HepG2 (cell line): Measurements from ENCODE around the gene MBTD1. TPM values are rescaled to one million over a fixed set of nuclear protein-coding genes. Genes with fewer than 3 reads are reported as not detected.

ENCODE experiments used
- ADNP ChIP-seq: sonication (generic); formaldehyde crosslinking; IDR thresholded peaks from 2 replicates; pipeline ENCODE4 v1.4.0; 2020; ENCODE audit warnings: missing genetic modification reagents
- ATF7-NPFF ChIP-seq: sonication (generic); formaldehyde crosslinking; IDR thresholded peaks from 2 replicates; pipeline ENCODE4 v1.8.1; 2023; ENCODE audit warnings: mild to moderate bottlenecking, low read depth, missing genetic modification reagents, moderate library complexity
- ELK4 ChIP-seq: sonication (generic); formaldehyde crosslinking; IDR thresholded peaks from 2 replicates; pipeline ENCODE4 v1.9.0; 2021; ENCODE audit warnings: missing genetic modification reagents, borderline replicate concordance
- GATA4 ChIP-seq: sonication (generic); IDR thresholded peaks from 2 replicates; pipeline ENCODE4 v1.6.1; 2016; ENCODE audit warnings: antibody characterized with exemption, low read depth, borderline replicate concordance
- HCFC1 ChIP-seq: fragments of 150-350 bp; IDR thresholded peaks from 2 replicates; pipeline ENCODE4 v1.6.1; 2014; ENCODE audit warnings: low read depth, low read length
- HINFP ChIP-seq: sonication (generic); formaldehyde crosslinking; IDR thresholded peaks from 2 replicates; pipeline ENCODE4 v1.4.0; 2020; ENCODE audit warnings: low read depth, mild to moderate bottlenecking, missing genetic modification reagents
- IRF1 ChIP-seq: sonication (generic); formaldehyde crosslinking; IDR thresholded peaks from 2 replicates; pipeline ENCODE4 v1.4.0; 2020; ENCODE audit warnings: low read depth, mild to moderate bottlenecking, missing genetic modification reagents
- JARID2 ChIP-seq: sonication (generic); formaldehyde crosslinking; IDR thresholded peaks from 2 replicates; pipeline ENCODE4 v1.8.1; 2023; ENCODE audit warnings: missing genetic modification reagents, inconsistent platforms; ENCODE audit not compliant: insufficient replicate concordance
- NR0B2 ChIP-seq: sonication (generic); formaldehyde crosslinking; IDR thresholded peaks from 2 replicates; pipeline ENCODE4 v1.4.0; 2020; ENCODE audit warnings: mild to moderate bottlenecking, missing genetic modification reagents
- SOX5 ChIP-seq: IDR thresholded peaks from 2 replicates; pipeline ENCODE4 v1.6.1; 2016; ENCODE audit warnings: borderline replicate concordance
- ZBTB21 ChIP-seq: sonication (generic); formaldehyde crosslinking; IDR thresholded peaks from 2 replicates; pipeline ENCODE4 v1.4.0; 2020; ENCODE audit warnings: missing genetic modification reagents
- ZBTB25 ChIP-seq: IDR thresholded peaks from 2 replicates; pipeline ENCODE4 v1.6.1; 2018; ENCODE audit warnings: missing genetic modification reagents
- ZFP62 ChIP-seq: sonication (generic); formaldehyde crosslinking; IDR thresholded peaks from 2 replicates; pipeline ENCODE4 v1.4.0; 2020; ENCODE audit warnings: missing genetic modification reagents
- ZNF280B ChIP-seq: sonication (generic); formaldehyde crosslinking; IDR thresholded peaks from 2 replicates; pipeline ENCODE4 v1.5.0; 2020; ENCODE audit warnings: missing genetic modification reagents, mild to moderate bottlenecking, borderline replicate concordance
- ZNF280D ChIP-seq: sonication (generic); formaldehyde crosslinking; IDR thresholded peaks from 2 replicates; pipeline ENCODE4 v1.5.1; 2020; ENCODE audit warnings: mild to moderate bottlenecking, missing genetic modification reagents
- ZSCAN9 ChIP-seq: IDR thresholded peaks from 2 replicates; pipeline ENCODE4 v1.6.1; 2016; ENCODE audit warnings: borderline replicate concordance
- polyA plus RNA-seq, 8 experiments: library from polyadenylated mRNA; depleted of rRNA in 3 of 8; stranded (reverse) in 7 of 8; unstranded in 1 of 8; fragments of >200 nt; fragmentation: Illumina TruSeq in 4 of 8; extraction: Trizol in 4 of 8; gene quantifications; 2 replicates each; pipeline versions ENCODE4 v1.2.1 to v1.2.3, GENCODE V29; 2011 to 2016; ENCODE audit warnings: low read depth in 4 of 8, missing spikeins in 1 of 8, mixed read lengths in 1 of 8; ENCODE audit not compliant: insufficient read depth in 1 of 8
- total RNA-seq, 5 experiments: library from RNA; depleted of rRNA; stranded (reverse); fragments of >200 nt; fragmentation: Illumina TruSeq; extraction: Trizol; gene quantifications; 2 replicates each; pipeline ENCODE4 v1.2.3, GENCODE V29; 2016; ENCODE audit warnings: low read depth in 1 of 5

Gene MBTD1
- total and polyA plus RNA-seq, 2 of the 13 experiments (the other 11 are each of a cell fraction or from before 2014, with no cell fraction given), result 20.9 TPM

- TF ChIP-seq SOX5 (no peak; the same call in 1 of the 2 replicates), HINFP (CRISPR knock-in tag) (peak; percentile 56; the same call in 1 of the 2 replicates), HCFC1 (no peak), GATA4 (no peak), ADNP (CRISPR knock-in tag) (no peak), ZBTB21 (CRISPR knock-in tag) (no peak), ZBTB25 (CRISPR knock-in tag) (peak; percentile 79), ATF7-NPFF (CRISPR knock-in tag) (peak; percentile 84), ELK4 (no peak), JARID2 (no peak), ZFP62 (CRISPR knock-in tag) (no peak), IRF1 (CRISPR knock-in tag) (no peak), NR0B2 (peak; percentile 95), ZSCAN9 (CRISPR knock-in tag) (no peak; the same call in 1 of the 2 replicates), ZNF280D (CRISPR knock-in tag) (0 out of 2 replicates have a peak, but pooled peaks have one; percentile 33), ZNF280B (no peak)
Measured at GRCh38 chr17:51166198-51166986, 93.5 kb downstream of the MBTD1 start, which contains the start of gene NME2 (continued).
